OCI-LY7 (cell line): ENCODE data around the gene KLK10. TPM values are rescaled to one million over a fixed set of nuclear protein-coding genes. Genes with fewer than 3 reads are reported as not detected.
"Not testable (repeated sequence)": the region's sequence is repeated elsewhere in the genome, so short reads cannot be mapped to it uniquely, and the experiment has no call there.

Experiments
- BruUV-seq: library from RNA; stranded (reverse); fragments of 400-500 nt; replicated peaks from 2 replicates; lab custom pipeline; 2021; lab: Mats Ljungman, UMichigan
- CTCF ChIA-PET: fragments of 300-600 bp; sonication (Branson Sonifier 250); formaldehyde crosslinking; loops from one replicate; lab custom pipeline; 2022; ENCODE audit warnings: antibody characterized with exemption; ENCODE audit not compliant: unreplicated experiment; lab: Charles Lee
- POLR2A ChIA-PET: fragments of 300-600 bp; sonication (Branson Sonifier 250); formaldehyde crosslinking; loops from one replicate; lab custom pipeline; 2022; ENCODE audit warnings: antibody characterized with exemption; lab: Charles Lee
- DNase-seq: peaks from one replicate; pipeline ENCODE4 v3.0.0-alpha.2; 2015; ENCODE audit warnings: low spot score
- H2AFZ ChIP-seq: fragments of 200-600 bp; sonication (generic), shearing (Covaris generic); 2 replicates; pipeline ENCODE4 v1.6.1; 2014; ENCODE audit warnings: mild to moderate bottlenecking, antibody characterized with exemption, low read length, moderate library complexity
- H3K27ac ChIP-seq: fragments of 200-600 bp; sonication (generic); 2 replicates; pipeline ENCODE4 v1.5.1; 2014; ENCODE audit warnings: mixed run types, low read depth, mild to moderate bottlenecking, moderate library complexity, low read length, inconsistent platforms; ENCODE audit not compliant: poor library complexity, severe bottlenecking
- H3K36me3 ChIP-seq: fragments of 200-600 bp; sonication (generic); 2 replicates; pipeline ENCODE4 v1.6.1; 2014; ENCODE audit warnings: mild to moderate bottlenecking, antibody characterized with exemption, low read length, moderate library complexity, mixed read lengths; ENCODE audit not compliant: insufficient read depth
- H3K4me1 ChIP-seq: fragments of 200-600 bp; sonication (generic); 2 replicates; pipeline ENCODE4 v1.5.1; 2014; ENCODE audit warnings: mild to moderate bottlenecking, low read length; ENCODE audit not compliant: insufficient read depth, poor library complexity, severe bottlenecking
- H3K4me2 ChIP-seq: fragments of 200-600 bp; sonication (generic); 2 replicates; pipeline ENCODE4 v1.6.1; 2014; ENCODE audit warnings: mild to moderate bottlenecking, low read length
- H3K4me3 ChIP-seq: fragments of 200-600 bp; sonication (generic); 2 replicates; pipeline ENCODE4 v1.5.1; 2014; ENCODE audit warnings: mild to moderate bottlenecking, low read depth, low read length; ENCODE audit not compliant: poor library complexity, severe bottlenecking
- H3K79me2 ChIP-seq: fragments of 200-600 bp; sonication (generic); 2 replicates; pipeline ENCODE4 v1.6.1; 2016; ENCODE audit warnings: low read depth, mild to moderate bottlenecking, low read length, moderate library complexity, mixed read lengths; ENCODE audit not compliant: insufficient read depth
- H3K9me2 ChIP-seq: fragments of 200-600 bp; sonication (generic); 2 replicates; pipeline ENCODE4 v1.6.1; 2016; ENCODE audit warnings: mild to moderate bottlenecking, low read length, mixed read lengths; ENCODE audit not compliant: insufficient read depth
- H3K9me3 ChIP-seq: fragments of 200-600 bp; sonication (generic); 2 replicates; pipeline ENCODE4 v1.6.1; 2014; ENCODE audit warnings: mild to moderate bottlenecking, mixed run types, low read length, mixed read lengths
- H4K20me1 ChIP-seq: fragments of 200-600 bp; sonication (generic); 2 replicates; pipeline ENCODE4 v1.6.1; 2014; ENCODE audit warnings: mild to moderate bottlenecking, antibody characterized with exemption, low read length, moderate library complexity, mixed read lengths; ENCODE audit not compliant: insufficient read depth
- CTCF ChIP-seq: fragments of 200-600 bp; sonication (generic); conservative IDR thresholded peaks from 2 replicates; pipeline ENCODE4 v1.5.1; 2014; ENCODE audit warnings: mild to moderate bottlenecking, antibody characterized with exemption, low read length, moderate library complexity, mixed read lengths
- EZH2phosphoT487 ChIP-seq: fragments of 200-600 bp; sonication (generic); IDR thresholded peaks from 2 replicates; pipeline ENCODE4 v1.6.1; 2018; ENCODE audit warnings: low read depth, borderline replicate concordance, mild to moderate bottlenecking, mixed run types, antibody characterized with exemption, low read length, moderate library complexity, mixed read lengths
- intact Hi-C: fragments of 100-400 bp; cut with micrococcal nuclease; formaldehyde crosslinking; loops from one replicate; pipeline ENCODE4 v1.10.0; 2022; ENCODE audit not compliant: unreplicated experiment
- total RNA-seq, 2 experiments: library from RNA; depleted of rRNA in 1 of 2; stranded (reverse); fragments of >200 nt in 1 of 2; shearing (Covaris generic) in 1 of 2; gene quantifications; 2 replicates each; pipeline ENCODE4 v1.2.3, GENCODE V29; 2014 to 2022

The KLK10 gene
- total RNA-seq, 2 experiments from 2014 or later = not detected

GRCh38 chr19:50998061-50998460 lies 21.4 kb downstream of the KLK10 start:
- BruUV-seq = no TSS peak
- H2AFZ ChIP-seq = no peak overlapping the region
- no peaks in the 10 kb centered on the region for H3K79me2 ChIP-seq
- H3K36me3 ChIP-seq = no peaks in the 10 kb centered on the region
- H3K4me2 ChIP-seq = no peak overlapping the region
- ChIA-PET CTCF (no interaction called here), POLR2A (no interaction called here)
- no peak overlapping the region for H3K4me3 ChIP-seq
- intact Hi-C loops = no loop called here
- no peaks in the 10 kb centered on the region for H3K9me2 ChIP-seq
- no peak for DNase-seq
- H4K20me1 ChIP-seq = no peaks in the 10 kb centered on the region
- no peak for TF ChIP-seq CTCF
- TF ChIP-seq EZH2phosphoT487 = no peak
- H3K4me1 ChIP-seq = no peaks in the 10 kb centered on the region
- peaks cover 12% of the 10 kb centered on the region; the same call in 1 of the 2 replicates for H3K9me3 ChIP-seq
- H3K27ac ChIP-seq = no peak overlapping the region

- Histone ChIP-seq H3K4me1 (no peaks in the 10 kb centered on the region), H3K36me3 (no peaks in the 10 kb centered on the region), H3K4me2 (no peak overlapping the region), H3K27ac (no peak overlapping the region), H4K20me1 (no peaks in the 10 kb centered on the region), H2AFZ (peak overlapping the region; percentile 77), H3K4me3 (no peak overlapping the region), H3K9me3 (peaks cover 12% of the 10 kb centered on the region; the same call in 1 of the 2 replicates), H3K9me2 (no peaks in the 10 kb centered on the region), H3K79me2 (no peaks in the 10 kb centered on the region)
- BruUV-seq = no TSS peak
- intact Hi-C loops = no loop called here
- TF ChIP-seq EZH2phosphoT487 (no peak), CTCF (0 out of 2 replicates have a peak, but pooled peaks have one; percentile 15)
- DNase-seq = peak; percentile 55
- ChIA-PET POLR2A (no interaction called here), CTCF (no interaction called here)
These were observed 25.4 kb downstream of the KLK10 start for GRCh38 chr19:50994129-50994528.

GRCh38 chr19:50992666-50993035 lies 26.9 kb downstream of the KLK10 start:
- Histone ChIP-seq H3K4me1 (no peaks in the 10 kb centered on the region), H3K9me3 (peaks cover 12% of the 10 kb centered on the region; the same call in 1 of the 2 replicates), H3K9me2 (no peaks in the 10 kb centered on the region), H3K4me2 (no peak overlapping the region), H3K4me3 (no peak overlapping the region), H3K27ac (no peak overlapping the region), H3K79me2 (no peaks in the 10 kb centered on the region), H4K20me1 (no peaks in the 10 kb centered on the region), H3K36me3 (no peaks in the 10 kb centered on the region), H2AFZ (no peak overlapping the region)
- BruUV-seq = no TSS peak
- intact Hi-C loops = no loop called here
- no peak for TF ChIP-seq EZH2phosphoT487
- no peak for TF ChIP-seq CTCF
- DNase-seq = no peak
- POLR2A ChIA-PET = no interaction called here
- CTCF ChIA-PET = no interaction called here

GRCh38 chr19:50984416-50984815 lies 35.1 kb downstream of the KLK10 start:
- DNase-seq, H3K4me3 ChIP-seq, CTCF ChIA-PET, H3K36me3 ChIP-seq, intact Hi-C loops, H3K9me2 ChIP-seq, BruUV-seq, H3K4me1 ChIP-seq, H3K4me2 ChIP-seq, H4K20me1 ChIP-seq, H2AFZ ChIP-seq, POLR2A ChIA-PET, H3K9me3 ChIP-seq, H3K27ac ChIP-seq, H3K79me2 ChIP-seq: not testable (repeated sequence)
